GM21786 (cell line): Measurements from ENCODE around the gene ESYT3.
"Not testable (repeated sequence)": the region's sequence is repeated elsewhere in the genome, so short reads cannot be mapped to it uniquely, and the experiment has no call there.

Experiments
- ATAC-seq: cut with Tn5 transposase; IDR thresholded peaks from one replicate; pipeline ENCODE4 v1.9.1; 2021; ENCODE audit not compliant: unreplicated experiment

The ESYT3 gene

DNA sequence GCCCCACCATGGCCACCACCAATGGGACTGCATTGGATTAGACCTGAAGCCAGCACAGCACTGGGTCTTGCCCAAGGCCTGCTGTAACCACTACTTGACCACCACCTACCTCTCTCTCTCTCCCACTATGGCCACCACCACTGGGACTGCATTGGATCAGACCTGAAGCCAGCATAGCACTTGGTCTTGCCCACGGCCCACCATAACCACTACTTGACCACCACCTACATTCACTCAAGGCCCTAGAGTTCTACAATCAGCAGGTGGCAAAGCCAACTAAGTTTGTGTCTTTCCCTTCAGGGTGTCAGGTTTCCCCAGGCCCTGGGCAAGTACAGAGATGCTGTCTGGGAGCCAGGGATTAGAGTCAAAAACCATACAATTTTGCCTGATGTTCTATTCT lies 57.6 kb downstream of the ESYT3 start:
- no peak for ATAC-seq

GRCh38 chr3:138492980-138493675 lies 58.7 kb downstream of the ESYT3 start:
- no peak for ATAC-seq

- no peak for ATAC-seq
Measured at GRCh38 chr3:138493804-138494606, 59.6 kb downstream of the ESYT3 start.

- ATAC-seq: no peak
Measured at GRCh38 chr3:138494607-138494929, 60.2 kb downstream of the ESYT3 start.

- not testable (repeated sequence) for ATAC-seq
Measured at GRCh38 chr3:138495638-138496037, 61.2 kb downstream of the ESYT3 start.

DNA sequence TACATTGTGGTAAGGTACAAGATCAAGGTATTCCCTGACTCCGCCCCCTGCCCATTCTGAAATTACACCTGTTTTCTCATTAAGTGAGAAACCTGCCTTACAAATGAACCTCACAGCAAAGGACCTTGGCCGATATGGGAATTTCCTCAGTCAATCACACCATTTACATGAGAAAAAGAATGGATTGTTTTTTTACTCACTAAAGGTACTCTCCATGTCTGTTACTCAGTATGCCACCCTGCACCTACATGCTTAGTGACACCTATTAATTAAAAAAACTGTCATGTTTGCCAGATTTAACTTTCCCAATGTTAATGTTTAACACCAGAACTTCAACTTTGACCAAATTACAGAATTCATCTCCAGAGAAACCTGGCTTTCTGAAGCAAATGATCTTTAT lies 62.0 kb downstream of the ESYT3 start:
- no peak for ATAC-seq

DNA sequence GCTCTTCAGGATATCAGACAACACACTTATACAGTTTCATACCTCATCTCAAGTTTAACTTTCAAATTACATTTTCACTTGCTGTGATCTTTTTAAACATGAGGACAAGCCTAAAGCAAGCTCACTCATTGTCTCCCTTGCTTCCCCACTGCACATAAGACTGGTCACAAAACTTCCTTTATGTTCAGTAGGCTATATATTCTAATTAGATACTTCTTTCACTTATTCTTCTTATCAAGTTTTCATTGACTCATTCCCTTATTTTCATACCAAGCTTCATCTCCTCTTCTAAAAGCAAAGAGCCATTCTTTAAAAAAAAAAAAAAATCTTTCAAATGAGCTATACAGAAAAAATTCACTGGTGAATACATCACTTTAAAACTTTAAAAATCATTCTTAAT lies 62.6 kb downstream of the ESYT3 start:
- no peak for ATAC-seq

DNA sequence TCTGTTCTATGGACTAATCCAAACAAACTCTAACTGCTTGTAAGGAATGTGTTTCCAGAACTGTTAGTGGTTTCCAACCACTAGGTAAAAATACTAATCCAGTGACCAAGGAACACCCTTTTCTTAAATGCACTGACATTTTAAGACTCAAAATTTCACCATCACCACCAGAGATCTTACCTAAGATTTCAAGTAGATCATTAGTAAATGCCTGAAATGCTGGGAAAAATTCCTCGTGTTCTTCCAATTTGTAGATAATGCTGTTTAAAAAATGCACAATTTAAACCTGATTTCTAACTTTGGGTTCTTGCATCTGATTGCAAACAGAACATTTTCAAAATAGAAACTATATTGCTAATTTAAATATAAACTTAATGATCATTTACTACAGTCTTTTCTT lies 63.4 kb downstream of the ESYT3 start:
- ATAC-seq: no peak

DNA sequence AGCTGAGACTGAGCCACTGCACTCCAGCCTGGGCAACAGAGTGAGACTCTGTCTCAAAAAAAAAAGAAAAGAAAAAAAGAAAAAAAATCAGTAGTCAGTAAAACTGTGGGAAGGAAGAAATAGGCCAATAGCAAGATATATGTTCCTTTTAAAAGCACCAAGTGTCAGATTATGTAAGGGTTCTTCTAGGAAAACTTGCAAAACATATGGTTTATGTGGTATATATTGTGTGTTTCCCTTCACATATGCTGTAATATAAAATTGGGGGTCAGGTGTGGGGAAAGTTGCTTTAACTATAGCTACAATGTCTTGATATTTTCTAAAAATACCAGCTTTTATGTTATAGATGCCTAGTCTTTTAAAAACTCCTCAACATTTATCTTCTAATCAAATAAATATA lies 64.6 kb downstream of the ESYT3 start:
- ATAC-seq: no peak

- no peak for ATAC-seq
Measured at GRCh38 chr3:138507524-138507923, 73.1 kb downstream of the ESYT3 start.

DNA sequence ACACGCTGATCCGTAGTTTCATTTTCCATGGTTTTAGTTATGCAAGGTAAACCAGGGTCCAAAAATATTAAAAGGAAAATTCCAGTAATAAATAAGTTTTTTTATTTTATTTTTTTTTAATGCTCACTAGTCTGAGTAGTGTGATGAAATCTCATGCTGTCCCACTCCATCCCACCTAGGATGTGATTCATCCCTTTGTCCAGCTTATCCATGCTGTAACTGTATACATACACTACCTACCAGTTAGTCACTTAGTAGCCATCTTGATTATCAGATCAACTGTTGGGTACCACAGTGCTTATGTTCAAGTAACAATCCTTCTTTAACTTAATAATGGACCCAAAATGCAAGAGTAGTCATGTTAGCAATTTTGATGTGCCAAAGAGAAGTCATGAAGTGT lies 75.2 kb downstream of the ESYT3 start:
- ATAC-seq: no peak

DNA sequence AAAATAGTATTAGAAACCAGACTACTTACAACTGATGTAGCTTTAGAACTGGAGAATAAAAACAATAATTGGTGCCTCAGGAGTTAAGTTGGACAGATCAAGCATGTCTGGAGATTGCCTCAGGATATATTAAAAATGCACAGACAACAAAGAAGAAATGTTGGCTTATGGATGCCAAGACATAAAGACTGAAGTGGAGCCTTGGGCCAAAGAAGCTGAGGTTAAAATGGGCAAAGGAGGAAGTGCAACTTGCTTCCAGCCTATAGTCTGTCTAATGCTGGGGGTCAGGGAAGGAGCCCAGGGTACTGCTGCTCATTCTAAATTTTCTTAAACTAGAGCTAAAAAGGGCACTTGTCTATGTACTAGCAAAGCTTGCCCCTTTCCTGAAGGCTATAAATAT lies 77.5 kb downstream of the ESYT3 start:
- ATAC-seq: no peak

DNA sequence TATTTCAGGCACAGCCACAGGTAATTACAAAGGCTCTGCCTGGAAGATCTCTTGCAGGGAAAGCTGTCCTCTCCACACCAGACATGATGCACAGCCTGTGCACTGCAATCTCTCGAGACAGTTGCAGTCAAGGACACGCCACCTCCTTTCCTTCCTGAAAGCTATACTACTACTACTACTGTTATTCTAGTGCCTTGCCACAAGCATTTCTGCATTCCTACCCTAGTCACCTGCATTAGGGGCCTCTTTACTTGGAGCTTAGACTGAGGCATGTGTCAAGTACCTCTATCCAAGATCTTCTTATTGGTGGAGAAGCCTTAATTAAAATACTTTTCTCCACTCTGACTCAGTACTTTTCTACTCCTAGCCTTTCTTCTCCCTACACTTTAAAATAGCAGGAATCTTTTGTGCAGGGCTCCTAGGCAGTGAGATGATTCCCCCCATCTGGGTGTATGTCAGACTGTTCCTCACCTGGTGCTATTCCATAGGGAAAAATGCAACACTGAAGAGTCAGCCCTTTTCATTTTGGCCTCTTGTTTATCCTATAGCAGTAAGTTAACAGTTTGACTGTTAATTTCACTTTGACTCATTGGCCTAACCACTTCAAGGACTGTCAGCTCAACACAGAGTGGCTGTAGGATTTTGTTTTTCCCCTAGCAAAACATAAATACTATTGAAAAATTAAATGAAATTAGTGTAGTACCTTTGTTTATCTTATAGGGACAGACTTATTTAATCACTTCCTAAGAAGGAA lies 78.9 kb downstream of the ESYT3 start:
- peak; percentile 80 for ATAC-seq

DNA sequence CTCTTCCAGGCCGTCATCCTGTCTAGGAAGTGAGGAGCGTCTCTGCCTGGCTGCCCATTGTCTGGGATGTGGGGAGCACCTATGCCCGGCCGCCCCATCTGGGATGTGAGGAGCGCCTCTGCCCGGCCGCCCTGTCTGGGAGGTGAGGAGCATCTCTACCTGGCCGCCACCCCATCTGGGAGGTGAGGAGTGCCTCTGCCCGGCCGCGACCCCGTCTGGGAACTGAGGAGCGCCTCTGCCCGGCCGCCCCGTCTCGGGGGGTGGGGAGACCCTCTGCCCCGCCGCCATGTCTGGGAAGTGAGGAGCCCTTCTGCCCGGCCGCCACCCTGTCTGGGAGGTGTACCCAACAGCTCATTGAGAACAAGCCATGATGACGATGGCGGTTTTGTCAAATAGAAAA lies 87.0 kb downstream of the ESYT3 start:
- not testable (repeated sequence) for ATAC-seq
